Left ventricle myocardium inferior (tissue), 1 donor: ENCODE data around the gene MEI1. TPM values are rescaled to one million over a fixed set of nuclear protein-coding genes. Genes with fewer than 3 reads are reported as not detected.

Source experiments
- DNase-seq: peaks from one replicate; pipeline ENCODE4 v3.0.0-alpha.2; 2020
- H3K27ac ChIP-seq: fragments of 200-600 bp; replicated peaks from 2 replicates; pipeline ENCODE4 v1.8.0; 2021
- H3K27me3 ChIP-seq: fragments of 200-600 bp; 2 replicates; pipeline ENCODE4 v1.8.0; 2021; ENCODE audit warnings: low read depth
- H3K36me3 ChIP-seq: fragments of 200-600 bp; 2 replicates; pipeline ENCODE4 v1.8.0; 2021
- H3K4me1 ChIP-seq: fragments of 200-600 bp; 2 replicates; pipeline ENCODE4 v1.8.0; 2021
- H3K4me3 ChIP-seq: fragments of 200-600 bp; 2 replicates; pipeline ENCODE4 v1.8.0; 2021; ENCODE audit warnings: mild to moderate bottlenecking, moderate library complexity
- H3K9me3 ChIP-seq: fragments of 200-600 bp; replicated peaks from 2 replicates; pipeline ENCODE4 v1.8.0; 2021
- intact Hi-C: fragments of 100-400 bp; cut with micrococcal nuclease; formaldehyde crosslinking; loops from one replicate; pipeline ENCODE4 v1.11.0; 2022
- total RNA-seq: library from RNA; stranded (reverse); fragmentation: NEBNext Ultra II Directional; extraction: Animal tissue kit (Norgen Biotek cat#: 25700); gene quantifications from one replicate; pipeline ENCODE4 v1.2.1, GENCODE V29; 2021
- TF ChIP-seq, protein P1 (sequence below): fragments of 200-600 bp; IDR thresholded peaks from 2 replicates; pipeline ENCODE4 v1.8.0; 2021; ENCODE audit warnings: antibody characterized with exemption, mild to moderate bottlenecking, borderline replicate concordance
- donor health status: DM: no; HTN: yes; CAD: no; lungs with severe emphysema.

MEI1 gene
- total RNA-seq, 1 donor from 2014 or later, result 0.74 TPM

DNA sequence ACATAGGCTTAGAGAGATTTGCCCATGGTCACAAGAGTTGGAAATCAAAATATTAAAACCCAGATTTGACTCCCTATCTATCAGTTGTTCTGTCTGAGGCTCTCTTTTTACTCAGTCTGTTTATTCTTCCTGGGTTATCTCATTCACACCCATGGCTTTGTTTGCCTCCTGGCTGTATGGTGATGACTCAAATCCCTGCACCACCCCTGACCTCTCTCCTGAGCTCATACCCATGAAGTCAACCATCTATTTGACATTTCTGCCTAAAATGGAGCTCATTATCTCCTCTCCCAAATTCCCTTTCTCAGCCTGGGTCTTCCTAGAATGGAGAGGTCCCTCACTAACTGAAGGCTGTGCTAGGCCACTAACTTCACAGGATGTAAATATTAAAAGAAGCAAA lies 73.3 kb downstream of the MEI1 start:
- Histone ChIP-seq H3K4me3 (no peak overlapping the region), H3K27me3 (no peaks in the 10 kb centered on the region), H3K9me3 (no peaks in the 10 kb centered on the region), H3K27ac (no peak overlapping the region), H3K36me3 (no peaks in the 10 kb centered on the region), H3K4me1 (no peaks in the 10 kb centered on the region)
- intact Hi-C loops, result loop anchor here (10.0 kb wide), 1 partner anchor 58 kb away; no protein-coding TSS in a partner anchor
- no peak for DNase-seq
- TF ChIP-seq, protein P1, sequence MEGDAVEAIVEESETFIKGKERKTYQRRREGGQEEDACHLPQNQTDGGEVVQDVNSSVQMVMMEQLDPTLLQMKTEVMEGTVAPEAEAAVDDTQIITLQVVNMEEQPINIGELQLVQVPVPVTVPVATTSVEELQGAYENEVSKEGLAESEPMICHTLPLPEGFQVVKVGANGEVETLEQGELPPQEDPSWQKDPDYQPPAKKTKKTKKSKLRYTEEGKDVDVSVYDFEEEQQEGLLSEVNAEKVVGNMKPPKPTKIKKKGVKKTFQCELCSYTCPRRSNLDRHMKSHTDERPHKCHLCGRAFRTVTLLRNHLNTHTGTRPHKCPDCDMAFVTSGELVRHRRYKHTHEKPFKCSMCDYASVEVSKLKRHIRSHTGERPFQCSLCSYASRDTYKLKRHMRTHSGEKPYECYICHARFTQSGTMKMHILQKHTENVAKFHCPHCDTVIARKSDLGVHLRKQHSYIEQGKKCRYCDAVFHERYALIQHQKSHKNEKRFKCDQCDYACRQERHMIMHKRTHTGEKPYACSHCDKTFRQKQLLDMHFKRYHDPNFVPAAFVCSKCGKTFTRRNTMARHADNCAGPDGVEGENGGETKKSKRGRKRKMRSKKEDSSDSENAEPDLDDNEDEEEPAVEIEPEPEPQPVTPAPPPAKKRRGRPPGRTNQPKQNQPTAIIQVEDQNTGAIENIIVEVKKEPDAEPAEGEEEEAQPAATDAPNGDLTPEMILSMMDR, result no peak

DNA sequence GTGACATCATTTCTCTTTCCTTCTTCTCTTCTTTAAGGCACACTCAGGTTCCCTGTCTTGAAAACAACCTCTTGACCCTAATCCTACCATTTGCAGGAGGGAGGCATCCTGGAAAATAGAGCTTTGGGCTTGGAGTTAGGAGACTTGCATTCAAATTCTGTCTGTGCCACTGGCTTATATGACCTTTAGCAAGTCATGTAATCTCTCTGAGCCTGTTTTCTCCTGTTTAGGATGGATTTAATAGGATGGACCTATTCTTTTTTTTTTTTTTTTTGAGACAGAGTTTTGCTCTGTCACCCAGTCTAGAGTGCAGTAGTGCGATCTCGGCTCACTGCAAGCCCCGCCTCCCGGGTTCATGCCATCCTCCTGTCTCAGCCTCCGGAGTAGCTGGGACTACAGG lies 76.0 kb downstream of the MEI1 start:
- no peaks in the 10 kb centered on the region for H3K9me3 ChIP-seq
- no peak for DNase-seq
- intact Hi-C loops, result loop anchor here (10.0 kb wide), 1 partner anchor 61 kb away; no protein-coding TSS in a partner anchor

DNA sequence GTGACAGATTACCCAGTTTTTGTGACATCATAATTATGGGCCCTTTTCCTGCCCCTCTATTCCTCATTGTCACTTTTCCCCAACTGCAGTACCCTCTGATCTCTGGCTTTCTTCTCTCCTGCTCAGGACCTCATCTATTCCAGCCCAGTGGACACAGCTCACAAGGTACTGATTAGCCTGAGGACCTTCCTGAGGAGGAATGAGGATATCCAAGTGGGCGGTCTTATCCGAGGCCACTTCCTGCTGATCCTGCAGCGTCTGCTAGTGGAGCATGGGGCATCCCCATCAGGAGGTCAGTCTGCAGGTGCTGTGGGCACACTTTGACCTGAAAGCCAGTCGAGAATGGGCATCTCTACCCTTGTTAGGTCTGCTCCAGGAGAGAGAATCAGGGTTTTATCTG lies 76.7 kb downstream of the MEI1 start:
- no peak overlapping the region for H3K4me3 ChIP-seq
- no peak overlapping the region for H3K27ac ChIP-seq
- no peaks in the 10 kb centered on the region for H3K36me3 ChIP-seq
- H3K9me3 ChIP-seq, result no peaks in the 10 kb centered on the region
- no peaks in the 10 kb centered on the region for H3K4me1 ChIP-seq
- intact Hi-C loops, result loop anchor here (10.0 kb wide), 1 partner anchor 61 kb away; no protein-coding TSS in a partner anchor
- no peaks in the 10 kb centered on the region for H3K27me3 ChIP-seq
- DNase-seq, result no peak
- TF ChIP-seq, protein P1, result no peak

More for the DNA sequence above, 76.0 kb downstream of the MEI1 start:
- H3K4me3 ChIP-seq, result no peak overlapping the region
- H3K4me1 ChIP-seq, result no peaks in the 10 kb centered on the region
- H3K27ac ChIP-seq, result no peak overlapping the region
- H3K27me3 ChIP-seq, result no peaks in the 10 kb centered on the region
- TF ChIP-seq, protein P1, result no peak
- no peaks in the 10 kb centered on the region for H3K36me3 ChIP-seq

DNA sequence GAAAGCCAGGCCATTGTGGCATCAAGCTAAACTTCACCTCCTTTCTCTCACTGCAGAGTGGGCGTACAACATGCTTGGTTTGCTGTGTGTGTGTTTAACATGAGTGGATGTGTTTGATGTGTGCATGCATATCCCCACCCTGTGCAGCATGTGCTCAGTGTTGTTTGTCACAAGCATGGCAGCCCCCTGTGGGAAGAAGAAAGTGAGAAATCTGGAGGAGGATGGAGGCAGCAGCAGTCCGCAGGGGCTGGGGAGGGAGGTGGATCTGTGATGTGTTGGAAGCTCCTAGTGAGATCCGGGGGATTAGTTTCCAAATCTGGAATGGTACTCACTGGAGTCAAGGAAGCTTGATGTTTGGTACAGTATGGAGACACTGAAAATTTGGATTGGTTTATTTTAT lies 77.1 kb downstream of the MEI1 start:
- no peaks in the 10 kb centered on the region for H3K36me3 ChIP-seq
- intact Hi-C loops, result loop anchor here (10.0 kb wide), 1 partner anchor 62 kb away; no protein-coding TSS in a partner anchor
- H3K4me3 ChIP-seq, result no peak overlapping the region
- TF ChIP-seq, protein P1, result no peak
- H3K4me1 ChIP-seq, result no peaks in the 10 kb centered on the region
- DNase-seq, result no peak
- no peak overlapping the region for H3K27ac ChIP-seq
- no peaks in the 10 kb centered on the region for H3K9me3 ChIP-seq
- H3K27me3 ChIP-seq, result no peaks in the 10 kb centered on the region

DNA sequence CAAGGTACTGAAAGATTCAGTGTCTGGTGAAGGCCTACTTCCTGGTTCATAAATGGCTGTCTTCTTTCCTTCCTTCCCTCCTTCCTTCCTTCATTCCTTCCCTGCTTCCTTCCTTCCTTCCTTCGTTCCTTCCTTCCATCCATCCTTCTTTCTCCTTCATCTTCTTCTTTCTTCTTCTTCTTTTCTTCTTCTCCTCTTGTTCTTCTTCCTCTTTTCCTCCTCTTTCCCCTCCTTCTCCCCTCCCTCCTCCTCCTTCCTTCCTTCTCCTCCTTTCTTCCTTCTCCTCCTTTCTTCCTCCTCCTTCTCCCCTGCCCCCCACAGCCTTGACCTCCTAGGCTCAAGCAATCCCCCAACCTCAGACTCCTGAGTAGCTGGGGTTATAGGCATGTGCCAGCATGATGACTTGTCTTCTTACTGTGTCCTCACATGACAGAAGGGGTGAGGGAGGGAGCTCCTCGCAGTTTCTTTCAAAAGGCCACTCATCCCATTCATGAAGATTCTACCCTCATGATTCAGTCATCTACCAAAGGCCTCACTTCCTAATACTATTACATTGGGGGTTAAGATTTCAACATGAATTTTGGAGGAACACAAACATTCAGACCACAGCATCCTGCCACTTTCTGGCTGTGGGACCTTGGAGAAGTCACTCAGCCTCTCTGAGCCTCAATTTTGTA lies 78.6 kb downstream of the MEI1 start:
- TF ChIP-seq, protein P1, result no peak
- Histone ChIP-seq H3K4me1 (no peaks in the 10 kb centered on the region), H3K36me3 (no peaks in the 10 kb centered on the region), H3K4me3 (no peak overlapping the region), H3K27ac (no peak overlapping the region), H3K9me3 (no peaks in the 10 kb centered on the region), H3K27me3 (no peaks in the 10 kb centered on the region)
- intact Hi-C loops, result loop anchor here (10.0 kb wide), 1 partner anchor 63 kb away; no protein-coding TSS in a partner anchor
- DNase-seq, result no peak
